Stomach (tissue), 9 donors: ENCODE results near the gene HOXD3. TPM values are rescaled to one million over a fixed set of nuclear protein-coding genes. Genes with fewer than 3 reads are reported as not detected.

ENCODE experiments used
- DNase-seq, 2 donors: peaks; one replicate each; pipeline versions ENCODE4 v3.0.0 to v3.0.0-alpha.2; 2013 to 2019
- H3K27ac ChIP-seq, 5 donors: fragments of 200-600 bp in 4 of 5; sonication (generic) in 4 of 5; one replicate each; pipeline ENCODE4 v1.5.1; 2013 to 2019; ENCODE audit warnings: mild to moderate bottlenecking in 1 of 5, moderate library complexity in 1 of 5
- H3K27me3 ChIP-seq, 3 donors: fragments of 200-600 bp; sonication (generic); one replicate each; pipeline ENCODE4 v1.5.1; 2017 to 2019; ENCODE audit warnings: mixed run types in 1 of 3
- H3K36me3 ChIP-seq, 4 donors: fragments of 200-600 bp; sonication (generic); 1 replicate in 3 of 4; 2 replicates in 1 of 4; pipeline ENCODE4 v1.5.1; 2016 to 2019
- H3K4me1 ChIP-seq, 4 donors: fragments of 200-600 bp; sonication (generic); one replicate each; pipeline ENCODE4 v1.5.1; 2016 to 2019
- H3K4me3 ChIP-seq, 4 donors: fragments of 200-600 bp; sonication (generic) in 3 of 4; one replicate each; pipeline ENCODE4 v1.5.1; 2016 to 2019; ENCODE audit warnings: mild to moderate bottlenecking in 1 of 4
- H3K9me3 ChIP-seq, 4 donors: fragments of 200-600 bp; sonication (generic); one replicate each; pipeline ENCODE4 v1.5.1; 2016 to 2019
- EP300 ChIP-seq: sonication (generic); formaldehyde crosslinking; IDR thresholded peaks from one replicate; pipeline ENCODE4 v1.6.1; 2017; ENCODE audit warnings: antibody characterized with exemption
- POLR2A ChIP-seq, 4 donors: fragments of 450-650 bp; IDR thresholded peaks; one replicate each; pipeline ENCODE4 v1.6.1; 2016; ENCODE audit warnings: antibody characterized with exemption in 4 of 4, control low read depth in 2 of 4, mild to moderate bottlenecking in 1 of 4, moderate library complexity in 1 of 4
- POLR2AphosphoS5 ChIP-seq, 3 donors: sonication (generic); formaldehyde crosslinking; IDR thresholded peaks; one replicate each; pipeline ENCODE4 v1.6.1; 2016; ENCODE audit warnings: antibody characterized with exemption in 3 of 3
- WGBS, 5 donors: extraction: QIAGEN DNeasy Blood & Tissue Kit in 3 of 5; methylation state at CpG; one replicate each; pipeline versions ENCODE4 v1.1.5 to v1.1.7; 2013 to 2018; 5-methylcytosine and 5-hydroxymethylcytosine counted together
- intact Hi-C: fragments of 100-400 bp; cut with DNase I; formaldehyde crosslinking; loops from one replicate; pipeline ENCODE4 v1.15.1; 2023; ENCODE audit warnings: low total_unique reads
- polyA plus RNA-seq, 3 donors: library from polyadenylated mRNA; stranded (reverse); fragments of 200-250 nt; gene quantifications; one replicate each; pipeline ENCODE4 v1.2.3, GENCODE V29; 2013
- total RNA-seq, 5 donors: library from RNA; depleted of rRNA; stranded (reverse); fragments of >200 nt; gene quantifications; one replicate each; pipeline versions ENCODE4 v1.1.0 to v1.2.3, GENCODE V29; 2014 to 2016
- TF ChIP-seq, protein P1 (sequence below), 7 experiments: fragments of 450-650 bp in 4 of 7; fragments of 200-600 bp in 3 of 7; sonication (generic) in 3 of 7; IDR thresholded peaks; one replicate each; pipeline ENCODE4 v1.5.1; 2016 to 2019; ENCODE audit warnings: antibody characterized with exemption in 7 of 7, control low read depth in 2 of 7, mild to moderate bottlenecking in 1 of 7
- donor health status: healthy with polysubstance abuse.
- donor health status: Bipolar disorder and iron deficiency.
- donor health status: healthy.

HOXD3 gene
- total and polyA plus RNA-seq, 8 donors, result 0.44 to 11.0 (median 2.0) TPM; not detected in 2

- intact Hi-C loops, result no loop called here
- no peaks in the 10 kb centered on the region for H3K36me3 ChIP-seq
- peaks cover 55 to 100% (median 95%) of the 10 kb centered on the region in 3 donors for H3K27me3 ChIP-seq
- no peak for TF ChIP-seq EP300
- TF ChIP-seq, protein P1, sequence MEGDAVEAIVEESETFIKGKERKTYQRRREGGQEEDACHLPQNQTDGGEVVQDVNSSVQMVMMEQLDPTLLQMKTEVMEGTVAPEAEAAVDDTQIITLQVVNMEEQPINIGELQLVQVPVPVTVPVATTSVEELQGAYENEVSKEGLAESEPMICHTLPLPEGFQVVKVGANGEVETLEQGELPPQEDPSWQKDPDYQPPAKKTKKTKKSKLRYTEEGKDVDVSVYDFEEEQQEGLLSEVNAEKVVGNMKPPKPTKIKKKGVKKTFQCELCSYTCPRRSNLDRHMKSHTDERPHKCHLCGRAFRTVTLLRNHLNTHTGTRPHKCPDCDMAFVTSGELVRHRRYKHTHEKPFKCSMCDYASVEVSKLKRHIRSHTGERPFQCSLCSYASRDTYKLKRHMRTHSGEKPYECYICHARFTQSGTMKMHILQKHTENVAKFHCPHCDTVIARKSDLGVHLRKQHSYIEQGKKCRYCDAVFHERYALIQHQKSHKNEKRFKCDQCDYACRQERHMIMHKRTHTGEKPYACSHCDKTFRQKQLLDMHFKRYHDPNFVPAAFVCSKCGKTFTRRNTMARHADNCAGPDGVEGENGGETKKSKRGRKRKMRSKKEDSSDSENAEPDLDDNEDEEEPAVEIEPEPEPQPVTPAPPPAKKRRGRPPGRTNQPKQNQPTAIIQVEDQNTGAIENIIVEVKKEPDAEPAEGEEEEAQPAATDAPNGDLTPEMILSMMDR (IDR thresholded peaks at IDR 0.05), result no peak
- no peak for TF ChIP-seq POLR2AphosphoS5 (IDR thresholded peaks at IDR 0.05)
- TF ChIP-seq POLR2A (IDR thresholded peaks at IDR 0.05), result no peak
- H3K4me3 ChIP-seq, result no peak overlapping the region
- H3K9me3 ChIP-seq, result peaks cover 0 to 12% (median 5%) of the 10 kb centered on the region in 4 donors
- no peak for DNase-seq
- 16 to 33% (median 21%) methylated on average over 24 to 40 of the region's 40 CpGs for WGBS, 5 donors
- no peak overlapping the region for H3K27ac ChIP-seq
- peaks cover 2 to 16% (median 5%) of the 10 kb centered on the region in 4 donors for H3K4me1 ChIP-seq
Measured at GRCh38 chr2:176117162-176117822, 39.8 kb upstream of the HOXD3 start.

DNA sequence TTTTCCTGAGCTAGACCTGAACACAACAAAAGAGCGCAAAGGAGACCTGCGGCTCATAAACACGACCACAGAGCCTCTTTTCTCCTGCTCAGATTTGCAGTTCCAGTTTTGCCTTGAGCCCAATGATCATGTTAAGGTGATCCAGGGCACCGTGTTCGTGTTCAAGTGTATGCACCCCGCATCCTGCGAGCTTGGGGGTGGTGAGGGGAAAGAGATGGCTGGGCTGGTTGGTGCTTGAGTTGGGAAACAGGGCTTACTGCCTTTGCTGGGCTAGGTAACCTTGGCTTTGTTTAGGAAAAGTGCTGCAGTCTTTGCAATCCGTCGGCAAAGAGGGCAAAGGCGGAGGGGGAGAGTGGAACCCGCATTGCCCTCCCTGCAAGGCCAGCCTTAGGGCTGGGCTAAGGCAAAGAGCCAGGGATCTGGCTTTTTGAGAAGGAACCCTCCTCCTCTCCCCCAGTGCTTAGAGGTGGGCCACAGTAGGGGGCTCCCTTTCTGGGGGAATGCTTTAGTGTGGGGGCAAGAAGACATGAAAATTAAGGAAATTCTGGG lies 39.2 kb upstream of the HOXD3 start:
- no peak overlapping the region for H3K27ac ChIP-seq
- H3K4me1 ChIP-seq, result peaks cover 8 to 22% (median 11%) of the 10 kb centered on the region in 4 donors
- TF ChIP-seq POLR2AphosphoS5 (IDR thresholded peaks at IDR 0.05), result no peak
- TF ChIP-seq EP300, result no peak
- no peak for TF ChIP-seq POLR2A (IDR thresholded peaks at IDR 0.05)
- TF ChIP-seq, protein P1 (IDR thresholded peaks at IDR 0.05), result no peak
- H3K9me3 ChIP-seq, result peaks cover 0 to 17% (median 6%) of the 10 kb centered on the region in 4 donors
- WGBS, 5 donors, result 10 to 15% (median 10%) methylated on average over 11 of the region's 11 CpGs
- DNase-seq, result no peak
- H3K36me3 ChIP-seq, result no peaks in the 10 kb centered on the region
- intact Hi-C loops, result no loop called here
- peaks cover 55 to 100% (median 95%) of the 10 kb centered on the region in 3 donors for H3K27me3 ChIP-seq
- H3K4me3 ChIP-seq, result no peak overlapping the region

- Histone ChIP-seq H3K4me1 (peaks cover 11 to 30% (median 18%) of the 10 kb centered on the region in 4 donors), H3K27me3 (peaks cover 58 to 100% (median 95%) of the 10 kb centered on the region in 3 donors), H3K27ac (no peak overlapping the region), H3K4me3 (no peak overlapping the region), H3K9me3 (peaks cover 0 to 23% (median 6%) of the 10 kb centered on the region in 4 donors), H3K36me3 (no peaks in the 10 kb centered on the region)
- WGBS, 5 donors, result 10 to 12% (median 11%) methylated on average over 24 of the region's 24 CpGs
- DNase-seq, result no peak
- TF ChIP-seq, protein P1 (IDR thresholded peaks at IDR 0.05), result no peak
- no peak for TF ChIP-seq EP300
- TF ChIP-seq POLR2AphosphoS5 (IDR thresholded peaks at IDR 0.05), result no peak
- no peak for TF ChIP-seq POLR2A (IDR thresholded peaks at IDR 0.05)
- intact Hi-C loops, result no loop called here
Measured at GRCh38 chr2:176118601-176119339, 38.3 kb upstream of the HOXD3 start.
